NCI-H446 (cell line): ENCODE results near the gene SLC7A5.

ENCODE experiments used
- DNase-seq, 2 experiments: peaks; one replicate each; lab custom pipeline; 2025; lab: John Stamatoyannopoulos, UW

The SLC7A5 gene

GRCh38 chr16:87846705-87847466 is 22.4 kb downstream of the SLC7A5 start:
- no peak for DNase-seq

DNA sequence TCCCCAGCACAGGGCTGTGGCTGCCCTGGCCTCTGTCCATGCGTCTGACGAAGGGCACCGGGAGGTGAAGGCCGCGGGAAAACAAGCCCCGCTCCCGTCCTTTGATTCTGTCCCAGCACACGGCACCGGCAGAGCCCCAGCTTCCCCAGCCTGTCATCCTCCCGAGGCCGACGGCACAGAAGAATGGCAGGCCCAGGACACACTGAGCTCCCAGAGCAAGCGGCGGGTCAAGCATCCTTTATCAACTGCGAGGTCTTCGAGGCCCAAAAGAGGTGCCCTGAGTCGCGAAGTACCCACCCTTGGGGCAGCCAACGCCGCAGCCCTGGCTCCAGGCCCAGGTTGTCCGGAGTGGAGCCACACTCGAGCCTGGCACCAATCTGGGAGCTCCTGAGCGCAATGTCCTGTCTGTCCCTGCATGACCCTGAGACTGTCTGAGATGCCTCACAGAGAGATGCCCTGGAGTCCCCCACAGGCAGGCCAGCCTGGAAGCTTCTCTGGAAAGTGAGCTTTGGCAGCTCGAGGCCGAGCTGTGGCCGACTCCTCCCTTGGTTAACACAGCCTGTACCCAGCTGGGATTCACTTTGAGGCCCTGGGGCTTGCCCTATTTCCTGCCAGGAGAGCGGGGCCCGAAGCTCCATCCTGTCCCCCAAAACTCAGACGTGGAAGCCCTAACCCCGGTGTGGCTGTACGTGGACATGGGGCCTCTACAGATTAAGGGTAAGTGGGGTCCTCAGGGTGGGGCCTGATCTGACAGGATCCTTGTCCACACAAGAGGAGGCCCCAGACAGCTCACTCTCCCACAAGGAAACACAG is 23.3 kb downstream of the SLC7A5 start:
- no peak for DNase-seq

DNA sequence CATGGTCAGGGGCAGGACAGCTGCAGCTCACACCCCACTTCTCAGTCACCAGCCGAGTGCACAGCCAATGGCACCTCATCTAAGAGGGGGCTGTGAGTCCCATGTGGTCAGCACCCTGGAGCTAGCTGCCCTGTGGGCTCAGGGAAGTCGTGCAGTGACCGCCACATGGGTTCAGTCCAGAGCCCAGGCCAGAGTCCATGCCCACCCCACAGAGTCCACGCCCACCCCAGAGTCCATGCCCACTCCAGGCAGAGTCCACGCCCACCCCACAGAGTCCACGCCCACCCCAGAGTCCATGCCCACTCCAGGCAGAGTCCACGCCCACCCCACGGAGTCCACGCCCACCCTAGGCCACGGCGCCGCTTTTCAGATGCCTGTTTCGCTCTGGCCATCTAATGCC is 24.1 kb downstream of the SLC7A5 start:
- no peak for DNase-seq

GRCh38 chr16:87844809-87845208 is 24.5 kb downstream of the SLC7A5 start:
- no peak for DNase-seq

DNA sequence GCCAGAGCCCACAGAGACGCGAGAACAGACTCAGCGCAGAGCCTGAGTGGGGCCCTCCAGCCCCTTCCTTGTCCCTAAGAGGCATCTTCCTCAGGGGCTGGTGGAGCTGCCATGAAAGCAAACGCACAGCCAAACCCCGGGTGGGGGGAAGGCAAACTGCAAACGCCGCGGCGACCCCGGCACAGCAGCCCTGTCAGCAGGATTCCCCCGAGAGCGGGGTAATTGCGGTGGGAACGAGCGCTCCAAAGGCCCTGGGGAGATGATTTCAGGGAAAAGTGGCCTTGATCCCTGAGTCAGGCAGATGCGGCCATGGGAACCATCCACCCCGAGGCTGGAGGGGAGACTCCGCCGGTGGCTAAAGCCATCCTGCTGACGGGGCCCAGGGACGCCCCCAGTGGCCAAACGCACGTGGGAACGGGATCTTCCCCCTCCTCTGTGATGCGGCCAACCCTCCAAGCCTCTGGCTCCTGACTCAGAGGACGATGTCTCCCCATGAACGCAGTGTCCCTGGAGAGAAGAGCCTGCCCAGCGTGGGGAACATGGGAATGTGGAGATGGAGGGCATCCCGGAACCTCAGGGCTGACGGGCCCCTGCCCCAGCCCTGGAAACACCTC is 25.1 kb downstream of the SLC7A5 start:
- no peak for DNase-seq

DNA sequence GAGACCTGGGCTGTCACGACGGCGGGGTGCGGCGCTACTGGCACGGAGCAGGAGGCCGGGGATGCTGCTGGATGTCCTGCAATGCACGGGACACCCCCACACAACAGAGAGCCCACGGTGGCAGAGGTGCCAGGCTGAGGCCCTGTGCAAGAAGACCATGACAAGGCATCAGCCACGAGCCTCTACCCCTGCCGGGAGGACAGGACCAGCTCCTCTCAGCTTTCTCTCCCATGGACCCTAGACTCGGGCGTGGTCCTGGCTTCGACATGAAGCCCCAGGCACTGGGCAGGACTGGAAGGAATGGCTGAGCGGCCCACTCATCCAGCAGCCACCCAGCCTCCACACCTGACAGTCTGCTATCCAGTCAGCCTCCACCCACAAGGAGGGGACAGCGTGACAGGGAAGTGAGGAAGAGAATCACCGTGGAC is 25.6 kb downstream of the SLC7A5 start:
- no peak for DNase-seq

- DNase-seq: no peak
Measured at GRCh38 chr16:87842209-87842869, 27.0 kb downstream of the SLC7A5 start.

GRCh38 chr16:87841340-87842208 is 27.7 kb downstream of the SLC7A5 start:
- DNase-seq: no peak

GRCh38 chr16:87840271-87840978 is 28.9 kb downstream of the SLC7A5 start:
- no peak for DNase-seq

DNA sequence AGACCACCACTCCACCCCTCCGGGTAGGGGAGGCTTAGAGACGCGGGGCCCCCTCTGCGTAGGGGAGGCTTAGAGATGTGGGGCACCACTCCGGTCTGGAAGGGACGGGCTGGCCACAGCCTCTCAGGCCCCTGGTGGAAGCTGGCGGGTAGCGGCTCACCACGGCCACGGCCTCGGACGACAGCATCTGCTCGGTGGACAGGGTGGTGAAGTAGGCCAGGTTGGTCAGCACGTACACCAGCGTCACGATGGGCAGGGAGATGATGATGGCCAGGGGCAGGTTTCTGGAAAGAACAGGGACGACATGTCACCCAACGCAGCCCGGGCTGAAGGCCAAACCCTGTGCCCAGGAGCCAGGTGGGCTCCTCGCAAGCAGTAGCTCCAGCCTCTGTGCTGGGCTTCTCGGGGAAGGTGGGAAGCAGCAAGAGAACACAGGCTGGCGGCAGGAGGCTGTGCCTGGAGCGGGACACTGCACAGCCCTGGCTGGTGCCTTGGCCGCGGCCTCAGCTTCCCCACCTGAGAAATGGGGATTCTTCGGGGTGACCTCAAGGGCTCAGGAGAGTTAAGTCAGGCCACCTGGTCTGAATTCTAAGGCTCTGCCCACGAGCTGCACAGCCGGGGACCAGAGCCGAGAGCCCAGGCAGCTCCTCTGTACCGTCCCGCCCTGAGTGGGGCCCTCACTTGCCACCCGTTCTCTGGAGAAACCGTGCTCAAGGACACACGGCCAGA is 29.6 kb downstream of the SLC7A5 start:
- no peak for DNase-seq

GRCh38 chr16:87838643-87839541 is 30.4 kb downstream of the SLC7A5 start:
- no peak for DNase-seq

DNA sequence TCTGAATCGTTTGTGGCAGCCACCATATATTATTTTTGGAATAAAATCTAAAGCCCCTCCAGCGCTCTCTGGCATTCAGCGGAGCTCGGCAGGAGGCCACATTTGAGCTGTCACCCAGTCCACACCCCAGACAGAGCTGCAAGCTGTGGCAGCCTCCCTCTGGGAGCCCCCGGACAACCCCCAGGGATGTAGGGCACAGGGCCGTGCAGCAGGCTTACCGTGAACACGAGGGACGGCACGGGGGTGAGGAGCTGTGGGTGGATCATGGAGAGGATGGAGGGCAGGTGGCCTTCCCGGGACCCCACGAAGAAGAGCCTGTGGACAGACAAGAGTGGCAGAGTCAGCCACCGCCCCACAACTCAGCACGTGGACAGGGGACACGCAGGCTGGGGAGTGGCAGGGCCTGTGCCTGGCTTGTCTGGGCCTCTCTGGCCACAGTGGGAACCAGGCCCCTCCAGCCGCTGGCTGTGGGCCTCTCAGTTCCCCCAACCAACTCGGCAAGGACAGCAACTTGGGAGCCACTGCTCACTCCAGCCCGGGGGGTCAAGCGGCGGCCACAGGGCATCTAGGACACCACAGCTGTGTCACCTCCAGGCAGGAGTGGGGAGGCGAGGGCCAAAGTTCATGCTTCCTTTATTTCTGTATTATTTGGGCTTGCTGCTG is 31.5 kb downstream of the SLC7A5 start:
- no peak for DNase-seq

DNA sequence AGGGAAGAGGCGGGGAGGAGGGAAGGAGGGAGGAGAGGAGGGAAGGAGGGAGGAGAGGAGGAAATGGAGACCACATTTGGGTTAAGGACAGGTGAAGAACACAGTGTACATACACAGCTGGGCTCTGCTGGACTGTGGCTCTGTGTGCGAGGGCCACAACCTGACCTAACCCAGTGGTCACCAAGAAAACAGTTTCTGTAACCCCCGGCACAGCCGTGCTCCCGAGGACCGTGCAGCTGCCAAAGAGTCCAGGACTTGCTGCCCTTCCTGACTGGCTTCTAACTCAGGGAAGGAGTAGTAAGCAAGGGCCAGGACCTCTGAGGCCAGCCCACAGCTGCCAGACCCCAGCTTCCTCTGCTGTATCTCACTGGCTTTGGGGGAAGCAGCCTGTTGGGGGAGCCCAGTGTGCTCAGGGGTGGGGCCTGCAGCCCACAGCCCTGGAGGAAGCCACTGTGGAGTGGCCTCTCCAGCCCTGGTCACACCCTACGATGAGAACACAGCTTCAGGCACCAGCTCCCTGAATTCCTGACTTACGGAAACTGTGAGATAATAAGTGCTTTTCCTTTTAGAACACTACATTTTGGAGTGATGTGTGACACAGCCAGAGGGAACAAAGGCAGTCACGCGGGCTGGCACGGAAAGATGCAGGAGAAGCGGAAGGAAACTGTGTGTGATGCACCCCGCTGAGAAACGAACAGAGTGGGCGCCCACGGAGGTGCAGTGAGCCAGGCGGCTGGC is 32.3 kb downstream of the SLC7A5 start:
- DNase-seq: no peak

GRCh38 chr16:87836346-87836843 is 32.9 kb downstream of the SLC7A5 start:
- no peak for DNase-seq

GRCh38 chr16:87835882-87836331 is 33.4 kb downstream of the SLC7A5 start:
- no peak for DNase-seq

- no peak for DNase-seq
Measured at GRCh38 chr16:87834668-87835473, 34.4 kb downstream of the SLC7A5 start.
